GM12891 (cell line): ENCODE results near the gene ACKR4.

ENCODE experiments used
- POLR2A ChIP-seq: IDR thresholded peaks from 2 replicates; pipeline ENCODE4 v1.6.1; 2011; ENCODE audit warnings: low read depth, low read length, control low read depth
- TAF1 ChIP-seq: IDR thresholded peaks from 2 replicates; pipeline ENCODE4 v1.6.1; 2011; ENCODE audit warnings: low read depth, low read length, control low read depth

DNA sequence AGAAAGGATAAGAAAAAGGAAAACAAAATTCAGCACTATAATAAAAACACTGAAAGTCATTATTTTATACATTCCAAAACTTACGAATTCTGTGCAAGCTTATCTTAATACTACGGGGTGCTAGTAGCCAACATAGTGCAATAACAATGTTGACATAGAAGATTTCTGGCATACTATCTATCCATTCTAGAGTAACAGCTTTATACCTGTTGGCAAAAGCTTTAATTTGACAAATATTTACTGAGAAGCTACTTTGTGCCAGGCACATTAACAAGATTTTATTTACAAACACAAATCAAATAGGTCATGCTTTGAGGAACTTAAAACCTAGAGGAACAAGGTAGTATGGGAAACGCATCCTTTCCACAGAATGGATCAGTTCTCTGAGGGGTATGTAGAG, 1.1 kb downstream of the ACKR4 start:
- TF ChIP-seq POLR2A = no peak
- no peak for TF ChIP-seq TAF1
